Chondrocyte (in vitro differentiated cells): ENCODE results near the gene CBX6. TPM values are rescaled to one million over a fixed set of nuclear protein-coding genes. Genes with fewer than 3 reads are reported as not detected.
A peak's percentile ranks its signal among the peaks of the same experiment; 100 is the strongest.

Experiments
- DNase-seq: peaks from one replicate; pipeline ENCODE4 v3.0.0; 2021; ENCODE audit warnings: mixed read lengths, low spot score
- H3K27ac Mint-ChIP-seq: one replicate; pipeline ENCODE4 v1.8.0; 2021; ENCODE audit warnings: mild to moderate bottlenecking, moderate library complexity, mixed read lengths; ENCODE audit not compliant: unreplicated experiment
- H3K27me3 Mint-ChIP-seq: 2 replicates; pipeline ENCODE4 v1.8.0; 2021; ENCODE audit warnings: low read depth, mixed read lengths
- H3K36me3 Mint-ChIP-seq: 2 replicates; pipeline ENCODE4 v1.8.0; 2021; ENCODE audit warnings: low read depth, mixed read lengths
- H3K4me1 Mint-ChIP-seq: 2 replicates; pipeline ENCODE4 v1.8.0; 2021; ENCODE audit warnings: low read depth, mild to moderate bottlenecking, mixed read lengths
- H3K4me3 Mint-ChIP-seq: one replicate; pipeline ENCODE4 v1.8.0; 2021; ENCODE audit warnings: mild to moderate bottlenecking, moderate library complexity, mixed read lengths; ENCODE audit not compliant: unreplicated experiment
- H3K9me3 Mint-ChIP-seq: 2 replicates; pipeline ENCODE4 v1.8.0; 2021; ENCODE audit warnings: low read depth, mixed read lengths
- total RNA-seq: library from RNA; stranded (reverse); gene quantifications from 3 replicates; pipeline ENCODE4 v1.2.1, GENCODE V29; 2021
- TF ChIP-seq, protein P1 (sequence below): fragments of 200-600 bp; sonication (generic); IDR thresholded peaks from 2 replicates; pipeline ENCODE4 v1.5.0; 2021; ENCODE audit warnings: antibody characterized with exemption, mild to moderate bottlenecking, moderate library complexity

CBX6 gene
- total RNA-seq, 1 donor from 2014 or later, result 80.1 TPM

DNA sequence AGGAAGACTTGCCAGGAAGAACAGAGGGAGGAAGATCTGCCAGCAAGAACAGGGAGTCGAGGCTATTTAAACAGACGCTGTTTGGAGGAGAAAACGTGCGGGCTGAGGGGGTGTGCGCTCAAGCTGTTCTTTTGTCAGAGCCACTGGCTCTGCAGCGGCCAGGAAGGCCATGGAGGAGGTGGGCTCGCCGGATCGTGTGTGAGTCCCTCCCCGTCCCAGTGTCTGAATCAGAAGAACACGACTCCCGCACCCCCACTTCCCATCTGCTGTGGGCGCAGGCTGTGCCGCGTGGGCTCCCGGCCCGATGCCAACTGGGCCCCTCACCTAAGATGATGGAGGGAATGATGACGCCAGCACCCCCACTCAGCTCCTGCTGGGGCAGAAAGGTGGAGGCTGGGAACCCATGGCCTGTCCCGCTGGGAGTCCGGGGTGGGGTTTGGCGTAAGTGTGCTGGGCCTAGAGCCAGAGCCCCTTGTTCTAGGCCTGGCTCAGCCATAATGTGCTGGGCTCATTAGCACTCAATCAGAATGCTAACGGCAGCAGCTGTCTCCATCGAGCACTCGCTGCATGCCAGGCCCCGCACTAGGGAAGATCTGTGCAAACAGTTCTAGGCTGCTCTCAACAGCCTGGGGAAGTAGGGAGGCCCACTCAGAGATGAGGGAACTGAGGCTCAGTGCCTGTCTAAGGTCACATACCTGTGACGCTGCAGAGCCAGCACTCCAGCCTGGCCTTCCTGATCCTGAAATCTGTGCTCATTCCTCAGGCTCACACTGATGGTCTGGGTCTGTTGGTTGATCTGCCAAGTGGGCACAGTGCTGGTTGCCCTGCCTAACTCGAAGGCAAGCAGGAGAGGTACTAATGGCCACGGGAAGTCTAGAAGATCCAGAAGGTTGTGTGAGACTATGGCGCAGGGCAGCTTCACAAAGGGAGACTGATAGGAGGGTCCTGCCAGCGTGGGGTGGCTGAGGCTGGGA lies 39.7 kb downstream of the CBX6 start:
- peaks cover 10% of the 10 kb centered on the region for H3K4me1 Mint-ChIP-seq
- TF ChIP-seq, protein P1, sequence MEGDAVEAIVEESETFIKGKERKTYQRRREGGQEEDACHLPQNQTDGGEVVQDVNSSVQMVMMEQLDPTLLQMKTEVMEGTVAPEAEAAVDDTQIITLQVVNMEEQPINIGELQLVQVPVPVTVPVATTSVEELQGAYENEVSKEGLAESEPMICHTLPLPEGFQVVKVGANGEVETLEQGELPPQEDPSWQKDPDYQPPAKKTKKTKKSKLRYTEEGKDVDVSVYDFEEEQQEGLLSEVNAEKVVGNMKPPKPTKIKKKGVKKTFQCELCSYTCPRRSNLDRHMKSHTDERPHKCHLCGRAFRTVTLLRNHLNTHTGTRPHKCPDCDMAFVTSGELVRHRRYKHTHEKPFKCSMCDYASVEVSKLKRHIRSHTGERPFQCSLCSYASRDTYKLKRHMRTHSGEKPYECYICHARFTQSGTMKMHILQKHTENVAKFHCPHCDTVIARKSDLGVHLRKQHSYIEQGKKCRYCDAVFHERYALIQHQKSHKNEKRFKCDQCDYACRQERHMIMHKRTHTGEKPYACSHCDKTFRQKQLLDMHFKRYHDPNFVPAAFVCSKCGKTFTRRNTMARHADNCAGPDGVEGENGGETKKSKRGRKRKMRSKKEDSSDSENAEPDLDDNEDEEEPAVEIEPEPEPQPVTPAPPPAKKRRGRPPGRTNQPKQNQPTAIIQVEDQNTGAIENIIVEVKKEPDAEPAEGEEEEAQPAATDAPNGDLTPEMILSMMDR, result no peak
- peak; percentile 62 for DNase-seq

DNA sequence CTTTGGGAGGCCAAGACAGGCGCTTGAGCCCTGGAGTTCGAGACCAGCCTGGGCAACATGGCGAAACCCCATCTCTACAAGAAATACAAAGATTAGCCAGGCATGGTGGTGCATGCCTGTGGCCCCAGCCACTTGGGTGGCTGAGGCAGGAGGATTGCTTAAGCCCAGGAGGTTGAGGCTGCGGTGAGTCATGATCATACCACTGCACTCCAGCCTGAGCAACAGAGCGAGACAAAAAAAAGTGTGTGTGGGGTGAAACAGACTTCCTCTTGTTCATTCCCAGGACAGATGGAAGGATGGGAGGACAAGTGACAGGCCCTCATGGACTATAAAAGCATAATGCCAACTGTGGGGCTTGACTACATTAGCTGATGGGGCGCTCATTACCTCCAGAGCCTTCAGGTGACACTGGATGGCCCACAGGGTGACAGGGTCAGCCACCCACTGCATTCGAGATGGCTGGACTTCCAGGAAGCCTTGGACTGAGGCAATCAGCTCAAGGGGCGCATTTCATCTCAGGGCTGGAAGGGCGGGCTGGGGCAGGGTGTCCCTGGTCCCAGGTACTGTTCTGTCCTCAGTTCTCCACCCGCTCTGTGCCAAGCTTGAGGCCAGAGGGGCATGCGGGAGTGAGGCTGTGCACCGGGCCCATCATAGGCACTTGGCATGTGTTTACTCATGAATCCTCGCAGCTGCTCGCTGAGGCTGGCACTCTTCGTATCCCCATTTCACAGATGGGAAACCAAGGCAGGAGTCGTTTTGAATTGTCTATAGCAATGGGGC lies 40.7 kb downstream of the CBX6 start:
- Mint-ChIP-seq H3K4me3 (no peak overlapping the region), H3K4me1 (peaks cover 10% of the 10 kb centered on the region), H3K27ac (no peak overlapping the region), H3K9me3 (no peaks in the 10 kb centered on the region), H3K27me3 (peaks cover 3% of the 10 kb centered on the region), H3K36me3 (peaks cover 2% of the 10 kb centered on the region)
- DNase-seq, result peak; percentile 55
- TF ChIP-seq, protein P1, result no peak

More for the DNA sequence above, 39.7 kb downstream of the CBX6 start:
- H3K27ac Mint-ChIP-seq, result no peak overlapping the region
- no peaks in the 10 kb centered on the region for H3K9me3 Mint-ChIP-seq
- H3K36me3 Mint-ChIP-seq, result peaks cover 2% of the 10 kb centered on the region
- peaks cover 4% of the 10 kb centered on the region for H3K27me3 Mint-ChIP-seq
- H3K4me3 Mint-ChIP-seq, result no peak overlapping the region

DNA sequence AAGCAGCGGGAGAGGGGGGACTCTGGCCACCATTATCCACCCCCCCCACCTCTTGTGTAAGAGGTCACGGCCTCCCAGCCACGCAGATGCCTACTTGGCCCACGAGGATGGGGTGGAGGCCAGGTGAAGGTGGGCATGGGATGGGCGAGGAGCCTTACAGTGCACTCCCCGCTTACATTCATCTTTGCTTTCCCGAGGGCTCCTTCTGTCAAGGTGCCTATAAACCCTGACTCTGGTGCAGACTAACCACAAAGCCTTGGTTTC lies 41.2 kb downstream of the CBX6 start:
- TF ChIP-seq, protein P1, result no peak
- no peaks in the 10 kb centered on the region for H3K27me3 Mint-ChIP-seq
- H3K4me3 Mint-ChIP-seq, result no peak overlapping the region
- no peaks in the 10 kb centered on the region for H3K9me3 Mint-ChIP-seq
- peak; percentile 56 for DNase-seq
- H3K4me1 Mint-ChIP-seq, result peaks cover 10% of the 10 kb centered on the region
- H3K36me3 Mint-ChIP-seq, result peaks cover 4% of the 10 kb centered on the region
- no peak overlapping the region for H3K27ac Mint-ChIP-seq

DNA sequence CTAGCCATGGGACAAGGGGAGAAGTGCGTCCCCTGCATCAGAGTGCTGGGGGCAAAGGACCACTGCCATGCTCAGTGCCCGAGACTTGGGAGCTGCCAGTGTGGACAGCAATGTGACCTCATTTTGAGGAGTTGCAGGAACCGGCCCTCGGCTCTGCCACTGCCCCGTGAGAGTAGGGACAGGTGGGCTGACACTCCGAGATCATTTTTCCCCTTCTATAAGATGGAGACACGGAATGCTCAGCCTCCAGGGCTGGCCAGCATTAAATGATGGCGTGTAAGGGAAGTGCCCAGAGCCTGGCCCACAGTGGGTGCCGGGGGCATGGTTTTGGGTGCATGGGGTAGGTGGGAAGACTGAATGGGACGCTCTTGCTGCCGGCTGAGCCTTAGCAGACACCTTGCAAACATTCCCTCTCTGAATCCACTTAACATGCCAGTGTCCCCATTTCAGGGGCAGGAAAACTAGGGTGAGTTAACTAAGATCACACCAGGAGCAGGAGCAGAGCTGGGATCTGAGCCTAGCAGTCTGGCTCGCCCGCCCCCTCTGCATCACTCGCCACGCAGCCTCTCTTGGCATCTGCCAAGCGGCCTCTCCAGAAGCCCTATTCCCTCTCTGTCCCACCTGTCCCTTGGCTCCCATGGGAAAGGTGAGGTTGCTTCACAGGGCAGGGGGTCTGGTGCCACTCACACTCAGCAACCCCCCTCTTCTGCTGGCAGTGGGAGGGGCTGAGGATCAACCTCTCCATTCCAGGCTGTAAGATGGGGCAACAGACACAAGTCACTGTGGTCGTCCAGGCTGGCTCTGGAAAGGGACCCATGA lies 41.8 kb downstream of the CBX6 start:
- TF ChIP-seq, protein P1, result no peak
- Mint-ChIP-seq H3K36me3 (peaks cover 4% of the 10 kb centered on the region), H3K4me3 (no peak overlapping the region), H3K27ac (no peak overlapping the region), H3K4me1 (peaks cover 10% of the 10 kb centered on the region), H3K27me3 (no peaks in the 10 kb centered on the region), H3K9me3 (no peaks in the 10 kb centered on the region)
- peak; percentile 57 for DNase-seq

DNA sequence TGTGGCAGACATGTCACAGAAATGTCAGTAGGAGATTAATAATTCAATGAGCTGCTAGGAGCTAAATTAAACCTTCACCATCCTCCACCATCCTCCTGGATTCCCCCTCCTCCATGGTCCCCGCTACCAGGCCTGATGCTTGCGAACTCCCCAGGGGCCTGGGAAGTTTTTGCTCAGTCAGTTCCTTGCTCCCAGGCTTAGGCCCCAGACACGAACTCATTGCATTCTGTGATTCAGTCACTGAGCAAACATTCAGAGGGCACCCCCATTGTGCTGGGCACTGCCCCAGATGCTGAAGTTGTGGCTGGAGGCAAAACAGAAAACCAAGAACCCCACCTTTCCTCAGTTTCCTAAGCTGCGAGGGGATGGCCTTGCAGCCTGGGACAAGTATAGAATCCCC lies 42.5 kb downstream of the CBX6 start:
- Mint-ChIP-seq H3K4me3 (no peak overlapping the region), H3K4me1 (peaks cover 10% of the 10 kb centered on the region), H3K27me3 (no peaks in the 10 kb centered on the region), H3K9me3 (no peaks in the 10 kb centered on the region), H3K27ac (no peak overlapping the region), H3K36me3 (peaks cover 4% of the 10 kb centered on the region)
- TF ChIP-seq, protein P1, result no peak
- no peak for DNase-seq
